DOHH2 (cell line): ENCODE results near the gene MRPL4.

ENCODE experiments used
- H3F3A ChIP-seq: fragments of 200-600 bp; sonication (generic), shearing (Covaris generic); 2 replicates; pipeline ENCODE4 v1.6.0; 2016; ENCODE audit warnings: antibody characterized with exemption, mild to moderate bottlenecking; ENCODE audit not compliant: control insufficient read depth, insufficient read depth
- H3K27ac ChIP-seq: fragments of 200-600 bp; sonication (generic); 2 replicates; pipeline ENCODE4 v1.5.1; 2014; ENCODE audit warnings: low read depth, mild to moderate bottlenecking, low read length, moderate library complexity
- H3K27me3 ChIP-seq: fragments of 200-600 bp; sonication (generic); 2 replicates; pipeline ENCODE4 v1.6.1; 2014; ENCODE audit warnings: mild to moderate bottlenecking, low read length, mixed read lengths; ENCODE audit not compliant: control insufficient read depth
- H3K36me3 ChIP-seq: fragments of 200-600 bp; sonication (generic); 2 replicates; pipeline ENCODE4 v1.6.1; 2014; ENCODE audit warnings: mild to moderate bottlenecking, low read length, moderate library complexity, mixed read lengths; ENCODE audit not compliant: control insufficient read depth
- H3K4me1 ChIP-seq: fragments of 200-600 bp; sonication (generic); 2 replicates; pipeline ENCODE4 v1.6.1; 2014; ENCODE audit warnings: mild to moderate bottlenecking, low read length, mixed read lengths; ENCODE audit not compliant: control insufficient read depth
- H3K4me2 ChIP-seq: fragments of 200-600 bp; sonication (generic); 2 replicates; pipeline ENCODE4 v1.6.0; 2014; ENCODE audit warnings: mild to moderate bottlenecking, low read length, moderate library complexity
- H3K4me3 ChIP-seq: fragments of 200-600 bp; sonication (generic); 2 replicates; pipeline ENCODE4 v1.5.1; 2014; ENCODE audit warnings: mild to moderate bottlenecking, low read length, mixed read lengths
- H3K79me2 ChIP-seq: fragments of 200-600 bp; sonication (generic); 2 replicates; pipeline ENCODE4 v1.6.1; 2014; ENCODE audit warnings: mild to moderate bottlenecking, low read length, mixed read lengths; ENCODE audit not compliant: control insufficient read depth
- H3K9me2 ChIP-seq: fragments of 200-600 bp; sonication (generic); replicated peaks from 2 replicates; pipeline ENCODE4 v1.6.1; 2014; ENCODE audit warnings: mild to moderate bottlenecking, low read length, mixed read lengths; ENCODE audit not compliant: control insufficient read depth
- H3K9me3 ChIP-seq: fragments of 200-600 bp; sonication (generic); 2 replicates; pipeline ENCODE4 v1.6.1; 2014; ENCODE audit warnings: antibody characterized with exemption, low read length, mixed read lengths; ENCODE audit not compliant: control insufficient read depth, insufficient read depth
- H4K20me1 ChIP-seq: fragments of 200-600 bp; sonication (generic); 2 replicates; pipeline ENCODE4 v1.6.0; 2014; ENCODE audit warnings: low read depth, mild to moderate bottlenecking, antibody characterized with exemption, low read length, moderate library complexity; ENCODE audit not compliant: control insufficient read depth, insufficient read depth
- CTCF ChIP-seq: fragments of 200-600 bp; sonication (generic); IDR thresholded peaks from one replicate; pipeline ENCODE4 v1.5.1; 2014; ENCODE audit warnings: antibody characterized with exemption, mild to moderate bottlenecking, low read depth, low read length; ENCODE audit not compliant: poor library complexity, severe bottlenecking
- EZH2phosphoT487 ChIP-seq: fragments of 200-600 bp; sonication (generic); IDR thresholded peaks from 2 replicates; pipeline ENCODE4 v1.6.1; 2017; ENCODE audit warnings: borderline replicate concordance, mild to moderate bottlenecking, antibody characterized with exemption, low read length, moderate library complexity, mixed read lengths

MRPL4 gene

DNA sequence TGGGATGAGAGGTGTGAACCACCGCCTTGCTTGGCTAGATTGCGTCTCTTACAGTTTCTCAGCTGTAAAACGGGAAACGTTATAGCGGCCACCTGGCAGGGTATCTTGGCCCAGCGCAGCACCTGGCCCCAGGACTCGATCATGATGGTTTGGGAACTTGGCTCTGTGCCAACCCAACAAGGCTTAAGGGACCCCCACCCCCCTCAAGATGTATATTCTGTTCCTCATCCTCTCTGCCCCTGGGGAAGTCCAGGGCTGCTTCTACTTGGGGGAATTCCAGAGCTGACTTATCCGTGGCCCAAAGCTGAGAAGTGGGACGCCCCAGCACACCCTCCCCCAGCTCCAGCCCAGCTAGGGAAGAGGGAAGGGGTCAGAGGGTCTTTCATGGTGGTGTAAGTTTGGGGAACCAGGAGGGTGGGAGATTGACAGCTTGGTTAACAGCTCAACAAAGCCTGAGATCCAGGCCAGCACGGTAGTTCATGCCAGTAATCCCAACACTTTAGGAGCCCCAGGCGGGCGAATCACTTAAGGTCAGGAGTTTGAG, 19.6 kb downstream of the MRPL4 start:
- H3K27ac ChIP-seq, result peak overlapping the region; percentile 90

DNA sequence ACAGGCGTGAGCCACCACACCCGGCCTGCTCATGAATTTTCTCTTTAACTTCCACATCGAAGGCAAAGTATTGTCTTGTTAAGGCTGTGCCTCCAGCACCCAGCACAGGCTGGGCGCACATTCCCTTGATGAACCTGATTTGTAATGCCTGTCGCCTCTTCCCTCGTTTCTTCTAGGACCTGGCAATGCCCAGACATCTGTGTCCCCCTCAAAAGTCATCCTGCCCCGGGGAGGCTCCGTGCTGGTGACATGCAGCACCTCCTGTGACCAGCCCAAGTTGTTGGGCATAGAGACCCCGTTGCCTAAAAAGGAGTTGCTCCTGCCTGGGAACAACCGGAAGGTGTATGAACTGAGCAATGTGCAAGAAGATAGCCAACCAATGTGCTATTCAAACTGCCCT, 22.6 kb downstream of the MRPL4 start:
- no peaks in the 10 kb centered on the region for H3K9me2 ChIP-seq
- peaks cover 37% of the 10 kb centered on the region for H3K4me1 ChIP-seq
- peaks cover 46% of the 10 kb centered on the region for H3K79me2 ChIP-seq
- H3K27ac ChIP-seq, result no peak overlapping the region
- H3K27me3 ChIP-seq, result no peaks in the 10 kb centered on the region
- H3K9me3 ChIP-seq, result no peaks in the 10 kb centered on the region
- TF ChIP-seq EZH2phosphoT487, result no peak
- TF ChIP-seq CTCF, result no peak
- peaks cover 8% of the 10 kb centered on the region; the same call in 1 of the 2 replicates for H4K20me1 ChIP-seq
- peaks cover 10% of the 10 kb centered on the region for H3F3A ChIP-seq
- H3K36me3 ChIP-seq, result peaks cover 57% of the 10 kb centered on the region
- H3K4me2 ChIP-seq, result no peak overlapping the region
- H3K4me3 ChIP-seq, result no peak overlapping the region

More for the DNA sequence above, 19.6 kb downstream of the MRPL4 start:
- Histone ChIP-seq H3K36me3 (peaks cover 32% of the 10 kb centered on the region), H3K4me2 (peak overlapping the region; percentile 98), H3F3A (peaks cover 10% of the 10 kb centered on the region), H3K79me2 (peaks cover 40% of the 10 kb centered on the region), H3K4me3 (peak overlapping the region; percentile 77), H3K4me1 (peaks cover 46% of the 10 kb centered on the region), H3K9me2 (no peaks in the 10 kb centered on the region), H3K27me3 (no peaks in the 10 kb centered on the region), H4K20me1 (peaks cover 8% of the 10 kb centered on the region; the same call in 1 of the 2 replicates), H3K9me3 (no peaks in the 10 kb centered on the region)
- TF ChIP-seq CTCF (no peak), EZH2phosphoT487 (no peak)

DNA sequence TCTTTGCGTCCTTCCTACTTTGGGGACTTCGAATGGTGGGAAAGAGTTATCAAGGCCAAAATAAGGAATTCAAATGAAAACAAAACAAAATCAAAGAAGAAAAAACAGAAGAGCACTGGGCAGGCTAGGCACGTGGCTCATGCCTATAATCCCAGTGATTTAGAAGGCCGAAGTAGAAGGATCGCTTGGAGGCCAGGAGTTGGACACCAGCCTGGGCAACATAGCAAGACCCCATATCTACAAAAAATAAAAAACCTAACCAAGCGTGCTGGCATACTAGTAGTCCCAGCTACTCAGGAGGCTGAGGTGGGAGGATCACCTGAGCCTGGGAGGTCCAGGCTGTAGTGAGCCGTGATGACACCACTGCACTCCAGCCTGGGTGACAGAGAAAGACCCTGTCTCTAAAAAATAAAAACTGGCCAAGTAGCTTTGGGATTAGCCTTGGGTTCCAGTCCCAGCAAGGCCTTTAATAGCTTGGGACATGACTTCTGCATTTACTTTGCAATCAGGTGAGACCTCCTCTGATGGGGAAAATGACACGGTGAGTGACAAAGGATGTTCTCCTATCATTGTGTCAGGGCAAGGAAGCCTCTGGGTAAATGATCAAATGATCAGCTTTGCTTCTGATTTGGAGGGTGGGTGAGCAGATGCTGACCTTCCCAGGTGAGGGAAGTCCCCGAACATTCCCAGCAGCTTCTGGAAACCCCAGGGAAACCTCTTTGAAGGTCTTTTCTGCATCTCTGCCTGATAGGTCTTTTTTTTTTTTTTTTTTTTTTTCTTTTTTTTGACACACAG, 26.0 kb downstream of the MRPL4 start:
- Histone ChIP-seq H3K4me1 (peaks cover 8% of the 10 kb centered on the region), H3K27me3 (no peaks in the 10 kb centered on the region), H3K9me3 (no peaks in the 10 kb centered on the region), H3K9me2 (no peaks in the 10 kb centered on the region), H3K36me3 (peaks cover 58% of the 10 kb centered on the region), H3K27ac (no peak overlapping the region), H3K79me2 (peaks cover 29% of the 10 kb centered on the region), H3K4me3 (no peak overlapping the region), H3F3A (no peaks in the 10 kb centered on the region), H3K4me2 (no peak overlapping the region), H4K20me1 (no peaks in the 10 kb centered on the region; the same call in 1 of the 2 replicates)
- no peak for TF ChIP-seq EZH2phosphoT487
- TF ChIP-seq CTCF, result no peak
